Forelimb muscle (tissue), 1 donor: ENCODE measurements around the gene CLEC14A. TPM values are rescaled to one million over a fixed set of nuclear protein-coding genes. Genes with fewer than 3 reads are reported as not detected.
A peak's percentile ranks its signal among the peaks of the same experiment; 100 is the strongest.

Source experiments
- DNase-seq: peaks from one replicate; pipeline ENCODE4 v3.0.0-alpha.2; 2013; ENCODE audit warnings: low read depth
- polyA plus RNA-seq: library from polyadenylated mRNA; unstranded; fragments of 120-200 nt; gene quantifications from one replicate; pipeline ENCODE4 v1.2.1, GENCODE V29; 2013; ENCODE audit not compliant: insufficient read length

CLEC14A gene, protein sequence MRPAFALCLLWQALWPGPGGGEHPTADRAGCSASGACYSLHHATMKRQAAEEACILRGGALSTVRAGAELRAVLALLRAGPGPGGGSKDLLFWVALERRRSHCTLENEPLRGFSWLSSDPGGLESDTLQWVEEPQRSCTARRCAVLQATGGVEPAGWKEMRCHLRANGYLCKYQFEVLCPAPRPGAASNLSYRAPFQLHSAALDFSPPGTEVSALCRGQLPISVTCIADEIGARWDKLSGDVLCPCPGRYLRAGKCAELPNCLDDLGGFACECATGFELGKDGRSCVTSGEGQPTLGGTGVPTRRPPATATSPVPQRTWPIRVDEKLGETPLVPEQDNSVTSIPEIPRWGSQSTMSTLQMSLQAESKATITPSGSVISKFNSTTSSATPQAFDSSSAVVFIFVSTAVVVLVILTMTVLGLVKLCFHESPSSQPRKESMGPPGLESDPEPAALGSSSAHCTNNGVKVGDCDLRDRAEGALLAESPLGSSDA
- 23.9 TPM for polyA plus RNA-seq

DNA sequence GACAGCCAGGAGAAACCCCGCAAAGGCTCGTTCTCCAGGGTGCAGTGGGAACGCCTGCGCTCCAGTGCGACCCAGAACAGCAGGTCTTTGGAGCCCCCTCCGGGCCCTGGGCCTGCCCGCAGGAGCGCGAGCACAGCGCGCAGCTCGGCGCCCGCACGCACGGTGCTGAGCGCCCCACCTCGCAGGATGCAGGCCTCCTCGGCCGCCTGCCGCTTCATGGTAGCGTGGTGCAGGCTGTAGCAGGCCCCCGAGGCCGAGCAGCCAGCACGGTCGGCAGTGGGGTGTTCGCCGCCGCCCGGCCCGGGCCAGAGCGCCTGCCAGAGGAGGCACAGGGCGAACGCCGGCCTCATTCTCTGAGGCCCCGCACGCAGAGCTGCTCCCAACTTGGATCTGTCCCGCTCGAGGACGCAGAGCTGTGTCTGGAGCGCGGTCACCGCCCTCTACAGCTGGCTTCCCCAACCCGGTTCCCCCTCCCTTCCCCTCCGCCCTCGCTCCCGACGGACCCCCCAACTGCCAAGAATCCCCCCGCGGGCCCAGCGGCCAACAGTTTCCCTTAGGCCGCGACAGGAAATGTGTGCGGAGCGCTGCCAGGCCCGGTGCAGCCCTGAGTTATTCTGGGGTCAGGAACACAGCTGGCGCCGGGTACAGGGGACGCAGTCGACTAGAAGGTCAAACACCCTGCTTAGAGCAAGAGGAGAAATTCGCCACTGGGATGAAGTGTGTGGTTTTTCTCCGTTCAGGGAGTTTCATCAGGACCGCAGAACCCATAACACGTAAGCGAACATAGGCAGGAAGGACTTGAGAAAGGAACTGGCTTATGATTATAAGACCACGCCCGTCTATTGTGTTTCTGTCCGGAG is at the start of gene CLEC14A:
TSS of gene CLEC14A (minus strand) at position 421 of the 860 bp plus-strand sequence. CDS start at position 350, 71 bp downstream.
- DNase-seq = peak; percentile 73

DNA sequence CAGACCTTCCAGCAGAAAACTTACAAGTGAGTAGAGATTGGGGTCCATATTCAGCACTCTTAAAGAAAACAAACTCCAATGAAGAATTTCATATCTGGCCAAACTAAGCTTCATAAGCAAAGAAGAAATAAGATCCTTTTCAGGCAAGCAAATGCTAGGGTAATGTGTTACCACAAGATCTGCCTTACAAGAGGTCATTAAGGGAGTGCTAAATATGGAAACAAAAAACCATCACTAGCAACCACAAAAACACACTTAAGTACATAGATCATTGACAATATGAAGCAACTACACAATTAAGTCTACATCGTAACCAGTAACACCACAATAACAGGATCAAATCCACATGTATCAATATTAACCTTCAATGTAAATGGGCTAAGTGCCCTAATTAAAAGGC is 47.1 kb upstream of the CLEC14A start:
- DNase-seq = no peak

DNA sequence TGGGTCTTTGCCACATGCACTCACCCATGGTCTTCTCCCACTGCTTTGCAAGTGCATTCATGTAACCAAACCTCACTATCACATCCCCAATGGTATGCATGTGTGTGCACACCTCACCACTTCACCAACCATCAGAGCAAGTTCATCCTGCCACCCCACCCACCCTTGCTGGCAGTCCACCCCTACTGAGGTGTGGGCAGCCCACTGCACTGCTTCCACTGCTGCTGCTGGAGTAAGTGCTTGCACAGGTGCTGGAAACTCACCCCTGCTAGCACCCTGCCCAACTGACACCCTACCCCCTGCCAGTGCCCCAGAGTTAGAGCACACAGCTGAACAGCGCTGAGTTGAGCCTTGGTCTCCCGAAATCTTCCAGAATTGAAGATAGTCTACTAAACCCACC is 46.1 kb upstream of the CLEC14A start:
- DNase-seq = no peak

DNA sequence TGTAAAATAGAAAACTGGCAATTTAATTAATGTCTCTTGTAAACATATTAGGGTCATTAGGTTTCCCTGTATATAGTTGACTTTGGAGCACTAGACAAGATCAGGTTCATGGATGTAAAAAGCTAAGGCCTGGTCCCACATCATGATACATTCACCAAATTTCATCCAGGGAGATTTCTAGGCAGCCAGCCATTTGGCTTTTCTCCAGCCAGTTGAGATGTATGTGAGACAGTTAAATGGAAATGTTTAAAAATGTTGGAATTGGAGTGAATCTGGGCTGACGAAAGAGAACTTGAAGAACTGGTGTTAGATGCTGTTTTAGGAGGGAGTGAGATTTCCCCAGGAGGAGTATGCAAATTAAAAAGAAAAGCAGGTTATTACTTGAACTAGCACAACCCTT is 41.8 kb upstream of the CLEC14A start:
- DNase-seq = no peak

DNA sequence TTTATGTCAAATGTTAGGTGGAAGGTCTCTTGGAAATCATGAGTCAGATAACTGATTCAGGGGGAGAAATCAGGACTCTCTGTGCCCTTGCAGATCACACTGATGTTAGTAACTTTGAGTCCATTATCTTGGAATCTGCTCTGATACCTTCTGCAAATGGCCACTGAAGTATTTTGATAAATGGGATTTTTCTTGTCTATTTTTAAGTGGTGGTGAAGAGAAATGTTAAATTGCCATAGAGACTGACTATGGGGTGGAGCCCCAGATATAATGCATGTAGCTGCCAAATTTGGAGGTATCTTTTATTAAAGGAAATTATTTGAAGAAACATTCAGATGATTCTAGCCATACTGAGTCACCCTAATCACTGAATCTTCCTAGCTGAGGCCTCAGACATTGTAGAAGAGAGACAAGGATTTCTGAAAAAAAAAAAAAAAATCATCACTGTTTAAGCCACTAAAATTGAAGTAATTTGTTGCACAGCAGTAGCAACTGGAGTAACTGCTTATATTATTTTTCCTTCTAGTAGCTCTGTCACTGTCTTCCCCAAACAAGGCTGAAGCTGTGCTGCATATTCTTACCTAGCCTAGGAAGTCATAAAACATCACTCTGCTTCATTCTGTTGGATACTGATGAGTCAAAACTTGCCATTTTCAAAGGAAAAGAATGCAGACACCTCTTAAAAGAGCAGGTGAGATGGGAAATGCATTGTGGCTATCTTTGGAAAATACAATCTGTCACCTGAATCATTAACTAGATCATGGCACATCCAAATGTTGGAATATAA is 36.0 kb upstream of the CLEC14A start:
- DNase-seq = no peak

DNA sequence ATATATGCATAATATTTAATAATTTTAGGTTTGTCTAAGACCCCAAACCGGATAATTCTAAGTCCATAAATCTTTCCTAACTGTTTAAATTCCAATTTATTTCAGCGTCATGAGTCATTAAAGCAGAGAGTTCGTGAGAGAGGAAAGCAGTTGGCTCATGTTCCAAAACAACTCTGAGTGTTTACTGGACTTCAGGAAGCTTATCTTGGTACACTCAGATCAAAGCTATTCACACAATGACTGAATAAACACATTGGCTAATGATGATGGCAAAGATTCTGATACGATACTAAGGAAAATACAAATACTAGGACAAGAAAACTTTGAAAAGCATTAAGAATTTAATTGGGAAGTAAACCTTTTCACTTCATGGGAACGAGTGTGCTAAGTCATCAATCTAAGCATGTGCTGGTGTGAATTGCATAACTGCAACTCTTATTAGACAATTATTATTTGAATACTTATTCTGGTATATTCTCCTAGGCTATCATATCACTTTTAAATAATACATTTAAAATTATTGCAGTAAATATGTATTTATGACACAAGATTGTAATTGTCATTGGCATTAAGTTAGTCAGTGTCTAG is 34.8 kb upstream of the CLEC14A start:
- no peak for DNase-seq

DNA sequence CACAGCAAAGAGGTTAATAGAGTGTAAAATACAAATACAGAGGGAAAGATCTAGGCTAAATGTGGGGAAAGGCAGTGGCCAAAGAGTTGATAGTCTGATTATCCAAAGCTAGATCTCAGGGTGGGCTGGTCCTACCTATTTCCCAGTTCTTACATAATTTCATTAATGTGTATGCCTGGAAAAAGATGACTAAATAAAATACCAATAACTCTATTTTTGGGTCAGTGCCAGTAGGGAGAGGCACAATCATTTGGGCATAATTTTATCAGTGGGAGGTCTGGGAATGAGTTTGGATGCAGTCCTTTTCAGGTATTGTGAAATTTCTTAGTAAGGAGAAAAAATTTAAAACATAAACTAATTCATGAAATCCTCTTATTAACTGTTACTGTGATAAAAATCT is 30.6 kb upstream of the CLEC14A start:
- no peak for DNase-seq

DNA sequence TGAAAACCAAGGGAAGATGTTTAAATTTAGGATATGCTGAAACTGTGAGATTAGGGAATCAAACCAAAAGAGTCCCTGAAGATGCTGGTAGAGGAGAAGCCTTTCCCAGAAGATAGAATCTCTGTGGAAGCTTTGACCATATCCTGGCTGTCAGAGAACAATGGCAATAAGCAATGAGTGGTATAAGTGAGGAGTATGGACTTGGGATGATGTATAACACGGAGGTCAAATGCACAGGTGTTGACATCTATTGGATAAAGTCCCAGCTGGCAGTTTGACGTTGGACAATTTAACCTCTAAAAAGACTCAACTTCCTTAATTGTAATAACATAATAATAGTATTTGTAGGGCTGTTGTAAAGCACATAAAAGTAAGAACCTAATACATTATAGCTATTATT is 30.1 kb upstream of the CLEC14A start:
- DNase-seq = no peak

DNA sequence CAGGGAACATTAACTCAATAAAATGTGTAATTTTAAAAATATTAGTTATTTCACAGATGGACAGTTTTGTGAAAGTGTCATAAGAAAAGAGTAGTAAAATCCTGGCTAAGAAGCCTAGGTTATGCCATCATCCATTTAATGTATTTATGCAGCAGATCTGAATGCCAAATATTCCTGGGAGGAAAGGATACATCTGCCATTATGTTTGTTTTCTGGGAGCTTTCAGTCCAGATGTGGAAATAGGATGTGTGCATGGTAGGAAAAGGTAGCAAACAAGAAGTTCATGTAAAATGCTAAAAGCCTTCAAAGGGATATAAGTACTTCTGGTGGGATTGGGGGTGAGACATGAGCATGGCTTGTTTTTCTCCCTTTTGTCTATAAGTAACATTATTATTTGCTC is 27.0 kb upstream of the CLEC14A start:
- no peak for DNase-seq

DNA sequence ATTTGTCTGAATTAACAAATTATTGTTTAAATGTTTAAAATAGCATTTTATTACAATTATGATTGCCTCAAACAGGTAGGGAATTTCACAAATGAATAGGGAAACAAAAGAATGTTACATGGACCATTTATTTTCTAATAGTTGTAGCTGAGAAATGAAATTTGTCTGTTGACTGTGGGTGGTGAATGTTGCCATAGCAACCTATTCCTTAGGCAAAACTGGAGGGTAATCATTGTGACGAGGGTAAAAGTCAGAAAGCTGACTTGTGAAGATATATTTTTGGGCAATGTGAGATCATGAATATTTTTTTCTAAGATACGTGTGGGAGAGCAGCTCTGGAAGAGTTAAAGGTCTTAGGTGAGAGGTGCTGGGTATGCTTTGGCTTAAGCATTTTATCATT is 24.2 kb upstream of the CLEC14A start:
- no peak for DNase-seq

DNA sequence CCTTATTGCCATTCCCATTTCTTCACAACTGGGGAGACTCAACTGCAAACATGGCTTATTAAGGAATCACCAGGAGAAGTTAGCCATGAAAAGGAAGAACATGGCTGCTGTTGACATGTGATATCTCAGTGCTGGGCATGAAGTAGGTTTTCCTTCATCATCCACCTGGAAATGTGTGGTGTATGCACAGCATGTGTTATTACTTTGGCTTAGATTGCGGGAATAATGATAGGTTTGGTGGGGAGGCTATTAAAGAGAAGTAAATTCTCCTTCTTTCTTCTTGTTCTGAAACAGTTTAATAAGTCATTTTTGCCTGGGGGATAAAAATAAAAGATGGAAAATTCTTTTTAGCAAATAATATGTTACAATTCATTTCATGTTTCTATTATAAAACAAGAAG is 23.7 kb upstream of the CLEC14A start:
- no peak for DNase-seq

DNA sequence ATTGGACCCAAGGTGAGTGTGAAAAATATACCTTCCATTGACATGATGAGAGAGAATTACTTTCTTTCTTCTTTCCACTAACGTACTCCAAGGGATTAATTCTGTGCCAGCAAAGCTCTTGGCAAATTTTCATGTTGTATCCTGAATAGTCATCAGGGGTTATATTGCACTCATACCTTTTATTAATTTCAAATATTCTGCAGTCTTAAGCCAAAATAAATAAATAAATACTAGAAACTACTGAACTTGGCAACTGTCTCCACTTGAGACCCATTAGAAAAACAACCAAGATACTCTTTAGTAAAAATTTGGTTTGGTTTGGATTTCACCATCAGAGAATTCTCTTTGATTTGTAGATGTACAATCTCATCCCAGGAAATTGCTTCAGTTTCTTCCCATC is 22.1 kb upstream of the CLEC14A start:
- DNase-seq = no peak

DNA sequence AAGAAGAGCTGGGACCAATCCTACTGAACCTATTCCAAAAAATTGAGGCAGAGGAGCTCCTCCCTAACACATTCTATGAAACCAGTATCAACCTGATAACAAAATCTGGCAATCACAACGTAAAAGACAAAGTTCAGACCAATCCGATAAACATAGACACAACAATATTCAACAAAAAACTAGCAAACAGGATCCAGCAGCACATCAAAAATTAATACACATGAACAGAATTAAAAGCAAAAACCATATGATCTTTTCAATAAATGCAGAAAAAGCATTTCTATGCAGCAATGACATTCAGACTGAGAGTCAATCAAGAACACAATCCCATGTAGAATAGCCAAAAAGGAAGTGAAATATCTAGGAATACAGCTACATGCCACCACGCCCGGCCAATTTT is 7.0 kb upstream of the CLEC14A start:
- DNase-seq = no peak

DNA sequence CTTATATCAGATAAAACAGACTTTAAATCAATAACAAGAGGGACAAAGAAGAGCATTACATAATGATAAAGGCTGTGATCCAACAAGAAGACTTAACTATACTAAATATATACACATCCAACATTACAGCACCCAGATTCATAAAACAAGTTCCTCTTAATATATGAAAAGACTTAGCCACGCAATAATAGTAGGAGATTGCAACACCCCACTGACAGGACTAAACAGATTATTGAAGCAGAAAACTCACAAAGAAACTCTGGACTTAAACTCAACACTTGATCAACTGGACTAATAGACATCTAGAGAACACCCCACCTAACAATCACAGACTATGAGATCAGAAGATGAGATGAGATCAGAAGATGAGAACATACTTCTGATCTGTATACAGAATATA is 5.7 kb upstream of the CLEC14A start:
- no peak for DNase-seq

DNA sequence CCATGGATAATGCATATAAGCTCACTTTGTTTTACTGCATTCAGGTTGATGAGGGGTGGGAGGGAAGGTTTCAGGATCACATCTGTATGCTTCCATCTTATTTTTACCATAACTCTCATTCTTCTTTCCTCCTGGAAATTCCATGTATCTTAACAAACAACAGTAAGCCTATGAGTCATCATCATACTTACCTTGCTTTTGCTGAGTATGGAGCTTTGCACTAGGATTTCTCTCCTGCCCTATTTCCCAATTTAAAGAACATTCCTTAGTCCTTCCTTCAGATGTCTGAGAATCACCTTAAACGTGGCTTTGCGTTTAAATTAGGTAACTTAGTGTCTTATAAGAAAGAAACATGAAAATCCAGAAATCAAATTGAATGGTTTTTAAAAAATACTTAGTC is 1.6 kb upstream of the CLEC14A start:
- DNase-seq = no peak

DNA sequence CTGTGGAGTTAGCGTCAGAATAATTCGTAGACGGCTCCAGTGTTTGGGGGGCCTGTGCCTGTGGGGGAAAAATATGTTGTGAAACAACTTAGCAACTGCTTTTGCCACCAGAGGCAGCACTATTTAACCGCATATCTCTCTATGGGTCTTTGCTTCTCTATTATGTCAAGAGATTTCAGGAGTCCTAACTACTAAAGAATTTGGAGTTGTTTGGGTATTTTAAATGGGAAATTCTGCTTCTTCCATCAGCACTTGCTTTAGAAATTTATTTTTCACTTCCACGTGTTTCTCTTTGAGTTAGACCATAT is 594 bp upstream of the CLEC14A start:
- DNase-seq = no peak

DNA sequence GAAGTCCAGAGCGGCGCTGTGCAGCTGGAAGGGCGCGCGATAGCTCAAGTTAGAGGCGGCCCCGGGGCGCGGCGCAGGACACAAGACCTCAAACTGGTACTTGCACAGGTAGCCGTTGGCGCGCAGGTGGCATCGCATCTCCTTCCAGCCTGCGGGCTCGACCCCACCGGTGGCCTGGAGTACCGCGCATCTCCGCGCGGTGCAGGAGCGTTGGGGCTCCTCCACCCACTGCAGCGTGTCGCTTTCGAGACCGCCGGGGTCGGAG is 553 bp downstream of the CLEC14A start:
- DNase-seq = no peak

DNA sequence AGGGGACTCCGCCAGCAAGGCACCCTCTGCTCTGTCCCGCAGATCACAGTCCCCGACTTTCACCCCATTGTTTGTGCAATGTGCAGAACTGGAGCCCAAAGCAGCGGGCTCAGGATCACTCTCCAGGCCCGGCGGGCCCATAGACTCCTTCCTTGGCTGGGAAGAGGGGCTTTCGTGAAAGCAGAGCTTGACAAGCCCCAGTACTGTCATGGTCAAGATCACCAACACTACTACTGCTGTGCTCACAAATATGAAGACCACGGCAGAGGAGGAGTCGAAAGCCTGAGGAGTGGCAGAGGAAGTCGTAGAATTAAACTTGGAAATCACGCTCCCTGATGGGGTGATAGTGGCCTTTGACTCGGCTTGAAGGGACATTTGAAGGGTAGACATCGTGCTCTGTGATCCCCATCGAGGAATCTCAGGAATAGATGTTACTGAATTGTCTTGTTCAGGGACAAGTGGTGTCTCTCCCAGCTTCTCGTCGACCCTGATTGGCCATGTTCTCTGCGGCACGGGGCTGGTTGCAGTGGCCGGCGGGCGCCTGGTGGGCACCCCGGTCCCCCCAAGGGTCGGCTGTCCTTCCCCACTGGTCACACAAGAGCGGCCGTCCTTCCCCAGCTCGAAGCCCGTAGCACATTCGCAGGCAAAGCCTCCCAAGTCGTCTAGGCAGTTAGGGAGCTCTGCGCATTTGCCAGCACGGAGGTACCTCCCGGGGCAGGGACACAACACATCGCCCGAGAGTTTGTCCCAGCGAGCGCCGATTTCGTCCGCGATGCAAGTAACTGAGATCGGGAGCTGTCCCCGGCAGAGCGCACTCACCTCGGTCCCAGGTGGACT is 1.1 kb downstream of the CLEC14A start:
- no peak for DNase-seq

DNA sequence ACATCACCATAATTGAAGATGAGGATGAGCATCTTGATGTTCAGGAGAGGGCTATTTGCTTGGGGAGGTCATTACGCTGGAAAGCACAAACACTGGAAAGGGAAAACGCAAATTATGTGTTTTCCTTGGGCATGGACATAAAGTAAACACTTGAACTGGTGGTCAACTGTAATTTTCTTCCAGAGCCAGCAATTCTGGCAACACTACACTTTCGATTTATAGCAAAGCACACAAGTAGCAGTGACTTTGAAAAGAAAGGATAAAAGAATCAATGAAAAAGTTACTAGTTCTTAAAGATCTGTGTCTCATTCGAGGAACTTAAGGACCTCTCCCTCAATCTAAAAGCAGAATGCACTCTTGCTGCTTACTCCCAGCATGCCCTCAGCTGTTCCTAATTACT is 2.2 kb downstream of the CLEC14A start:
- no peak for DNase-seq

DNA sequence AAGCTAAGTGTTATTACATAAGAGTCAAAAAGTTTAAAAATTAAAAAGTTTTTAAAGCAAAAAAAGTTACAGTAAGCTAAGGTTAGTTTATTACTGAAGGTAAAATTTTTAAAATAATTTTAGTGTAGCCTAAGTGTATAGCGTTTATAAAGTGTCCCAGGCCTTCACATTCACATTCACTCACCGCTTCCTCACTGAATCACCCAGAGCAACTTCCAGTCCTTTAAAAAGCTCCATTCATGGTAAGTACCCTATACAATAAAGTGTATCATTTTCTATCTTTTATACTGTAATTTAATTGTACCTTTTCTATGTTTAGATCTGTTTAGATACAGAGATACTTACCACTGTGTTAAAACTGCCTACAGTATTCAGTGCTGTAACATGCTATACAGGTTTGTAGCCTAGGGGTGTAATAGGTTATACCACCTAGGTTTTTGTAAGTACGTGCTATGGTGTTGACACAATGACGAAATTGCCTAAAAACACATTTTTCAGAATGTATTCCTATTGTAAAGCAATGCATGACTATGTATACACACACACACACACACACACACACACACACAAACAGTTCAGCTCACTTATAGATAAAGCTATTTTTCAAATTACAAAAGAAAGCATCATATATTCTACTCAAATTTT is 3.7 kb downstream of the CLEC14A start:
- DNase-seq = no peak

DNA sequence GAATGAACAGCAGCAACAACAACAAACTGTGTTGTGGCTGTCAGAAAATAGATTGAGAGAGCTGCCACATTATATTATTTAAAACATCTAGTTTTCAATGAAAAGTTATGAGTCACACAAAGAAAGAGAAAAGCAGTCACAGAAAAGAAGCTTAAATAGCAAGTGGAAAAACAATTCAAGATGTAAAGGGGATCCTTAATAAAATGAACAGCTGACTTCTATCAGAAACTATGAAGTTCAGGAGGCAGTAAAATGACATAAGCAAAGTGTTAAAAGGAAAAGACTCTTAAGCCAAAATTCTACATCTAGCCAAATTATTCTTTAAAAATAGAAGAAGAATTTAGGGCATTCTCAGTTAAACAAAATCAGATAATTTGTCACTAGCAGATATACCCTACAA is 5.6 kb downstream of the CLEC14A start:
- no peak for DNase-seq
